GM12878 (cell line): ENCODE measurements around the gene BIRC5. TPM values are rescaled to one million over a fixed set of nuclear protein-coding genes. Genes with fewer than 3 reads are reported as not detected.

Experiments used
- BCL11A ChIP-seq: IDR thresholded peaks from 2 replicates; pipeline ENCODE4 v1.6.1; 2011; ENCODE audit warnings: low read depth, low read length
- CBX5 ChIP-seq: sonication (generic); IDR thresholded peaks from 2 replicates; pipeline ENCODE4 v1.6.1; 2016; ENCODE audit warnings: low read depth, moderate library complexity, mild to moderate bottlenecking, inconsistent platforms
- CHD1 ChIP-seq: IDR thresholded peaks from 2 replicates; pipeline ENCODE4 v1.6.1; 2012; ENCODE audit warnings: low read depth, low read length, improper control_type of control experiment
- CHD2 ChIP-seq: IDR thresholded peaks from 2 replicates; pipeline ENCODE4 v1.6.1; 2011; ENCODE audit warnings: low read depth, low read length, improper control_type of control experiment, borderline replicate concordance
- CREM ChIP-seq: IDR thresholded peaks from 2 replicates; pipeline ENCODE4 v1.6.1; 2014; ENCODE audit warnings: antibody characterized with exemption, low read depth
- EED ChIP-seq: sonication (generic); IDR thresholded peaks from 2 replicates; pipeline ENCODE4 v1.6.1; 2016; ENCODE audit warnings: antibody characterized with exemption, low read depth
- EGR1 ChIP-seq, 2 experiments: IDR thresholded peaks; 1 replicate in 1 of 2; 2 replicates in 1 of 2; pipeline ENCODE4 v1.6.1; 2011 to 2012; ENCODE audit warnings: low read depth in 2 of 2, low read length in 2 of 2, borderline replicate concordance in 1 of 2, mild to moderate bottlenecking in 1 of 2, moderate library complexity in 1 of 2
- HCFC1 ChIP-seq: fragments of 150-350 bp; IDR thresholded peaks from 2 replicates; pipeline ENCODE4 v1.6.1; 2014; ENCODE audit warnings: low read length
- IKZF2 ChIP-seq, 2 experiments: fragments of 450-650 bp; IDR thresholded peaks; 2 replicates each; pipeline ENCODE4 v1.6.1; 2017; ENCODE audit warnings: mild to moderate bottlenecking in 2 of 2, moderate library complexity in 2 of 2
- KLF5 ChIP-seq: fragments of 450-650 bp; IDR thresholded peaks from 2 replicates; pipeline ENCODE4 v1.6.1; 2014; ENCODE audit warnings: mild to moderate bottlenecking; ENCODE audit not compliant: partially characterized antibody
- LARP7 ChIP-seq: fragments of 450-650 bp; IDR thresholded peaks from 2 replicates; pipeline ENCODE4 v1.6.1; 2017; ENCODE audit warnings: mild to moderate bottlenecking
- MXI1 ChIP-seq: fragments of 150-350 bp; IDR thresholded peaks from 2 replicates; pipeline ENCODE4 v1.6.1; 2011; ENCODE audit warnings: low read depth, mild to moderate bottlenecking, inconsistent platforms, low read length, improper control_type of control experiment
- MYB ChIP-seq: fragments of 150-350 bp; IDR thresholded peaks from 2 replicates; pipeline ENCODE4 v1.6.1; 2014; ENCODE audit warnings: mild to moderate bottlenecking, low read depth, low read length, borderline replicate concordance
- MYC ChIP-seq: IDR thresholded peaks from 2 replicates; pipeline ENCODE4 v1.6.1; 2011; ENCODE audit warnings: mild to moderate bottlenecking, low read length, moderate library complexity, inconsistent platforms; ENCODE audit not compliant: insufficient read depth, insufficient replicate concordance, insufficient read length, severe bottlenecking
- NFIC ChIP-seq: IDR thresholded peaks from 2 replicates; pipeline ENCODE4 v1.6.1; 2012; ENCODE audit warnings: low read depth, mild to moderate bottlenecking, inconsistent platforms, low read length, moderate library complexity
- RB1 ChIP-seq: fragments of 450-650 bp; formaldehyde crosslinking; IDR thresholded peaks from 2 replicates; pipeline ENCODE4 v1.6.1; 2017; ENCODE audit warnings: mild to moderate bottlenecking, borderline replicate concordance
- RBBP5 ChIP-seq: fragments of 200-600 bp; sonication (generic); conservative IDR thresholded peaks from 2 replicates; pipeline ENCODE4 v1.6.1; 2016
- RELA ChIP-seq: fragments of 450-650 bp; IDR thresholded peaks from 2 replicates; pipeline ENCODE4 v1.8.0; 2014; ENCODE audit warnings: borderline replicate concordance; ENCODE audit not compliant: partially characterized antibody
- SIX5 ChIP-seq: IDR thresholded peaks from 2 replicates; pipeline ENCODE4 v1.6.1; 2011; ENCODE audit warnings: mild to moderate bottlenecking, low read depth, low read length, moderate library complexity; ENCODE audit not compliant: severe bottlenecking
- SP1 ChIP-seq: IDR thresholded peaks from one replicate; pipeline ENCODE4 v1.6.1; 2011; ENCODE audit warnings: low read depth, low read length
- SREBF1 ChIP-seq: IDR thresholded peaks from 2 replicates; pipeline ENCODE4 v1.6.1; 2012; ENCODE audit warnings: mild to moderate bottlenecking, low read length
- SUZ12 ChIP-seq: fragments of 200-600 bp; sonication (generic); IDR thresholded peaks from one replicate; pipeline ENCODE4 v1.6.1; 2018; ENCODE audit warnings: antibody characterized with exemption, mild to moderate bottlenecking; ENCODE audit not compliant: unreplicated experiment
- TCF12 ChIP-seq: IDR thresholded peaks from 2 replicates; pipeline ENCODE4 v1.6.1; 2011; ENCODE audit warnings: low read depth, mild to moderate bottlenecking, low read length
- WRNIP1 ChIP-seq: IDR thresholded peaks from 2 replicates; pipeline ENCODE4 v1.6.1; 2011; ENCODE audit warnings: low read depth, low read length, improper control_type of control experiment, borderline replicate concordance
- ZNF622 ChIP-seq: fragments of 450-650 bp; IDR thresholded peaks from 2 replicates; pipeline ENCODE4 v1.6.1; 2017; ENCODE audit warnings: mild to moderate bottlenecking, inconsistent platforms
- ZZZ3 ChIP-seq: IDR thresholded peaks from 2 replicates; pipeline ENCODE4 v1.6.1; 2011; ENCODE audit warnings: low read depth; ENCODE audit not compliant: control insufficient read depth, insufficient read length
- polyA plus RNA-seq, 11 experiments: library from polyadenylated mRNA; depleted of rRNA in 4 of 11; unstranded in 6 of 11; stranded (reverse) in 5 of 11; fragments of >200 nt; fragmentation: Nextera tagmentation in 4 of 11; fragmentation: Illumina TruSeq in 1 of 11; extraction: Ambion mirVana in 4 of 11; extraction: Trizol in 1 of 11; gene quantifications; 1 replicate in 1 of 11; 2 replicates in 10 of 11; pipeline versions ENCODE4 v1.2.1 to v1.2.3, GENCODE V29; 2011 to 2016; ENCODE audit warnings: inconsistent platforms in 2 of 11, missing spikeins in 2 of 11, low read depth in 1 of 11
- total RNA-seq, 4 experiments: library from RNA; depleted of rRNA in 3 of 4; stranded (reverse); fragments of >200 nt in 3 of 4; fragmentation: Illumina TruSeq in 1 of 4; extraction: Trizol in 1 of 4; gene quantifications; 2 replicates each; pipeline versions ENCODE4 v1.2.1 to v1.2.3, GENCODE V29; 2013 to 2021
- TF ChIP-seq, protein P1 (sequence below): IDR thresholded peaks from 2 replicates; pipeline ENCODE4 v1.6.1; 2012; ENCODE audit warnings: low read depth, low read length, improper control_type of control experiment
- TF ChIP-seq, protein P2 (sequence below): fragments of 450-650 bp; IDR thresholded peaks from 2 replicates; pipeline ENCODE4 v1.6.1; 2016; ENCODE audit warnings: mild to moderate bottlenecking
- TF ChIP-seq, protein P3 (sequence below): IDR thresholded peaks from 2 replicates; pipeline ENCODE4 v1.6.1; 2011; ENCODE audit warnings: low read depth, low read length, improper control_type of control experiment, borderline replicate concordance

The BIRC5 gene
- total and polyA plus RNA-seq, 10 of the 15 experiments (the other 5 are each of a cell fraction or from before 2014, with no cell fraction given): 41.0 to 175 (median 90.8) TPM

DNA sequence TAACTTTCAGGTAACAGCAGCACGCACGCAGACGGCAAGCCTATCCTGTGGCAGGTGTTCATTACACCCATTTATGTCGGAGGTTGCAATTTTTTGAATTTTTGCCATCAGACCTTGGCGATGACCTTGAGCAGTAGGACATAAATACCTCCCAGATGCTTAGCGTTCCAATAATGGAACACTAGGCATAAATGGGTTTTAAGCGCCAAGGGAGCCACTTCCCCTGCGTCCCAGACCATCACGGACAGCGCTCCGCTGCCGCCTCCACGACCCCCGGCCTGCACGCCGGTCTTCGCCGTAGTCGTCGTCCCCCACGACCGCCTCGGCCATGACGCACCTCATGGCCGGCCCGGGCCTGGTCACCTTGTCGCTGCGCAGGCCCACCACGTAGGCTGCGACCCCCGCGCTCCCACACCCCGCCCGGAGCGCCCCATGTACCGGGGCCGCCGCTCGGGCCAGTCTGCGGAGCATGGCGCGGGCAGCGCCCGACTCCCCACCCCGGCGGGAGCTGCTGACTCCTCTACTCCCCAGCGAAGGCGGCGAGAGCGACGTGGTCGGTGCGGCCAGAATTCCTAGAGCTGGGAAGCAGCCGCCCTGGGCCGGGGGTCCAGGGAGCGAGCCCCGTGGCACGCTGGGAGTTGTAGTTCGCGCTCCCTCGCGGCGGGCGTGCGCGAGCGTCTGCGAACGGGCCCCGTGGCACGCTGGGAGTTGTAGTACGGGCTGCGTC is 40.1 kb downstream of the BIRC5 start (continued):
- no peak for TF ChIP-seq TCF12
- TF ChIP-seq, protein P1, sequence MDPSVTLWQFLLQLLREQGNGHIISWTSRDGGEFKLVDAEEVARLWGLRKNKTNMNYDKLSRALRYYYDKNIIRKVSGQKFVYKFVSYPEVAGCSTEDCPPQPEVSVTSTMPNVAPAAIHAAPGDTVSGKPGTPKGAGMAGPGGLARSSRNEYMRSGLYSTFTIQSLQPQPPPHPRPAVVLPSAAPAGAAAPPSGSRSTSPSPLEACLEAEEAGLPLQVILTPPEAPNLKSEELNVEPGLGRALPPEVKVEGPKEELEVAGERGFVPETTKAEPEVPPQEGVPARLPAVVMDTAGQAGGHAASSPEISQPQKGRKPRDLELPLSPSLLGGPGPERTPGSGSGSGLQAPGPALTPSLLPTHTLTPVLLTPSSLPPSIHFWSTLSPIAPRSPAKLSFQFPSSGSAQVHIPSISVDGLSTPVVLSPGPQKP: no peak
- peak; percentile 82 for TF ChIP-seq SREBF1
- no peak for TF ChIP-seq CHD1
- TF ChIP-seq MYB: no peak
- TF ChIP-seq ZZZ3: no peak
- TF ChIP-seq LARP7: peak; percentile 91
- TF ChIP-seq, protein P2, sequence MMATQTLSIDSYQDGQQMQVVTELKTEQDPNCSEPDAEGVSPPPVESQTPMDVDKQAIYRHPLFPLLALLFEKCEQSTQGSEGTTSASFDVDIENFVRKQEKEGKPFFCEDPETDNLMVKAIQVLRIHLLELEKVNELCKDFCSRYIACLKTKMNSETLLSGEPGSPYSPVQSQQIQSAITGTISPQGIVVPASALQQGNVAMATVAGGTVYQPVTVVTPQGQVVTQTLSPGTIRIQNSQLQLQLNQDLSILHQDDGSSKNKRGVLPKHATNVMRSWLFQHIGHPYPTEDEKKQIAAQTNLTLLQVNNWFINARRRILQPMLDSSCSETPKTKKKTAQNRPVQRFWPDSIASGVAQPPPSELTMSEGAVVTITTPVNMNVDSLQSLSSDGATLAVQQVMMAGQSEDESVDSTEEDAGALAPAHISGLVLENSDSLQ: peak; percentile 66
- TF ChIP-seq EED: 0 out of 2 replicates have a peak, but pooled peaks have one; percentile 44
- TF ChIP-seq MXI1: no peak
- TF ChIP-seq CREM: peak; percentile 95
- peak; percentile 59 for TF ChIP-seq RELA
- peak; percentile 78 for TF ChIP-seq CHD2
- peak; percentile 33 to 96; a peak in 2 of 3 replicates for TF ChIP-seq EGR1 (IDR thresholded peaks at IDR 0.05; ENCODE audit: borderline replicate concordance in 1 of 2, low read depth in 2 of 2, low read length in 2 of 2)
- peak in 1 of 2 experiments; percentile 74; a peak in 3 of 4 replicates for TF ChIP-seq IKZF2 (IDR thresholded peaks at IDR 0.05)
- TF ChIP-seq ZNF622: no peak
- peak; percentile 54 for TF ChIP-seq KLF5
- TF ChIP-seq CBX5: no peak
- no peak for TF ChIP-seq MYC
- no peak for TF ChIP-seq RBBP5
- TF ChIP-seq HCFC1: peak; percentile 99
- peak; percentile 68 for TF ChIP-seq SUZ12
- TF ChIP-seq SIX5: peak; percentile 98
- TF ChIP-seq RB1: 0 out of 2 replicates have a peak, but pooled peaks have one; percentile 77
- no peak for TF ChIP-seq SP1
- TF ChIP-seq WRNIP1: no peak
- no peak for TF ChIP-seq BCL11A
- TF ChIP-seq NFIC: no peak
- TF ChIP-seq, protein P3, sequence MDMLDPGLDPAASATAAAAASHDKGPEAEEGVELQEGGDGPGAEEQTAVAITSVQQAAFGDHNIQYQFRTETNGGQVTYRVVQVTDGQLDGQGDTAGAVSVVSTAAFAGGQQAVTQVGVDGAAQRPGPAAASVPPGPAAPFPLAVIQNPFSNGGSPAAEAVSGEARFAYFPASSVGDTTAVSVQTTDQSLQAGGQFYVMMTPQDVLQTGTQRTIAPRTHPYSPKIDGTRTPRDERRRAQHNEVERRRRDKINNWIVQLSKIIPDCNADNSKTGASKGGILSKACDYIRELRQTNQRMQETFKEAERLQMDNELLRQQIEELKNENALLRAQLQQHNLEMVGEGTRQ: no peak
